Erythroblast (primary cell): ENCODE data around the gene OTOGL.

Source experiments
- GATA1 ChIP-seq: IDR thresholded peaks from 2 replicates; pipeline ENCODE4 v1.6.1; 2011; ENCODE audit warnings: low read depth, mild to moderate bottlenecking, control low read depth, low read length, moderate library complexity
- POLR2A ChIP-seq: IDR thresholded peaks from 2 replicates; pipeline ENCODE4 v1.6.1; 2011; ENCODE audit warnings: mild to moderate bottlenecking, low read length

- TF ChIP-seq POLR2A (no peak), GATA1 (no peak)
Observed at GRCh38 chr12:80271780-80272179, 172.4 kb downstream of the OTOGL start.
